NCI-H187 (cell line): ENCODE results near the gene EVA1B.

ENCODE experiments used
- DNase-seq, 2 experiments: peaks; one replicate each; lab custom pipeline; 2025; lab: John Stamatoyannopoulos, UW

The EVA1B gene

DNA sequence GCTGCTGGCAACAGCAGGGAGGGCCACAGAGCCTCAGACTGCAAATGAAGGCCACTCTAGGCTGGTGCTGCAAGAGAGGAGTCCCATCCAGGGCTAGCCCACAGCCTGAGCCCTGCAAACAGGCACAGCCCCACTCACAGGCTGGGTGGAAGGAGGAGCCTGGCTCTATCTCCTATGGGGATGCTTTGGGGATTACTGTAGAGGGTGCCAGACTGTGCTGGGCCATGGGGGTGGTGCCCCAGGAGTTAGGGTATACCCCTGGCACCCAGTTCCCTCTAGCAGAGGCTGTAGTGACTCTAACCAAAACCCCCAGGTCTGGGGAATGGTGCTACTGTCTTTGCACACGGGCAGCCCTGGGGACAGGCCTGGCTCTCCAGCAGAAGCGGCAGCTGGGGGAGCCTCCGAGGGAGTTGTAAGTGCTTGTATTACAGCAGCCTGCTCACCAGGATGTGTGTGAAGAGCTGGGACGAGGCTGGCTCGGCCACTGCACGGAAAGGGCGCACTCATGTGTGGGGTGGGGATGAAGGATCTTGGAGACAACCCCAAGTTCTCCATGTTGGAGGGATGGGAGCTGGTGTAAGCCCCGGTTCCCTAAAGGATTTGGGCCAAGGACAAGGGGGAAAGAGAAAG lies 23.4 kb upstream of the EVA1B start:
- DNase-seq = no peak

DNA sequence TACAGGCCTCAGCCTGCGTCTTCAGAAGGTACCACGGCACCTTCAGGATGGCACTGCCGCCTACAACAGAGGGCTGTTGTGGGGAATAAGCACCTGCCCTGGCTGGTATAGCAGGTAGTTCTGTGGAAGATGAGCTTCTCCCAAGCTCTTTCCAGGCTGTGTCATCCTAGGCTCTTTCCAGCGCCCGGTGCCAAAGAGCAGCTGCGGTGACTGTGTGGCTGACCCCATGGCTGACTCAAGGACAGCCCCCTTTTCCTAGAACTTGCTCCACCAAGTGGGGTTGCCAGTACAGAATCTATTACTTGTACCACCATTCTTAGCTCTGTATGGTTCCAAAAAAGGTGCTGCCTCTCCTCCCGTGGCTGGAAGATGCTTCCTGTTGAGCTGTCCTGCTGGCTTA lies 21.9 kb upstream of the EVA1B start:
- DNase-seq = no peak

DNA sequence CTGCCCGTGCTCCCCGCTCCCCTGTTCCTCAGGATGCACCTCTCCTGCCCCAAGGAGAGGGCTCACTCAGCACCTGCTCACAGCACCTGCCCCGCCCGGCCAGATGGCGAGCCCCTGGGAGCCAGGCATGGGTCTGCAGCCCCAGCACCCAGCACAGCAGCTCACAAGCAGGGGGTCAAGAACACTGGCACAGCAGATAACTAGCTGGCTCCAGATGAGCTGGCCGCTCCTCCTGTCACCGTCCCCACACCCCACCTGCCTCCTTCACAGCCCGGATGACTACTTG lies 20.9 kb upstream of the EVA1B start:
- no peak for DNase-seq

GRCh38 chr1:36343651-36344394 lies 20.4 kb upstream of the EVA1B start:
- no peak for DNase-seq

DNA sequence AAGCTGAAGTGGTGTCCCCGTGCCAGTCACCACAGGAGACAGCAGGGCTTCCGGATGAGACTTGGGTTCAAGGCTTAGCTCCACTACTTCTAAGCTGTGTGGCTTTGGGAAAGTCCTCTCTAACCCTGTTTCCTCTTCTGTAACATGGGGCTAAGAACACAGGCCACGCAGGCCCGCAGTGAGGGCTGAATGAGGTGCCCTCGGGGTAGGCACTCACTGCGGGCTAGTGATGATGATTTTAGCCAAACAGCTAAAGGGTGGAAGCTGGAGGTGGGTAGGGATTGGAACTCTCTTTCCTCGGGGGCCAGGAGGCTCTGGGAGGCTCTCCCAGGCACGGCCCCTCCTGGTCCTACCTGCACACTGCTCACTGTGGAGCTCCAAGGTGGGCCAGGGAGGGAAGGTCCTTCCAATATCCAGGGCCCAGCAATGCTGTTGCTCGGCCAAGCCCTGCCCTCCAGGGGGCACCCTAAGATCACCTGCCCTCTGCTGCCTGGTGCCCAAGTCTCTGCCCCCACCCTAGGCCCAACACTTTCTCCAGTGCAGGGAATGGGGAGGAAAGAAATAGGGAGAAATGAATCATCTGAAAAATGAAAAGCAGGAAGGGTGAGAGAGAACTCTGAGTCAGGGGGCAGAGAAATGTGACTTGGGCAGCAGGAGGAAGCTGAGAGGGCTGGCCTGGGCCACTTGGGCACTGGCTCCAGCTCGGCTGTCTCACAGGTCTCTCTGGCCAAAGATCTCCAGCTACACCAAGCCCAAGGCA lies 19.2 kb upstream of the EVA1B start:
- DNase-seq = no peak

GRCh38 chr1:36341626-36342320 lies 18.3 kb upstream of the EVA1B start:
- DNase-seq = no peak

GRCh38 chr1:36339615-36340014 lies 16.2 kb upstream of the EVA1B start:
- DNase-seq = no peak

GRCh38 chr1:36339215-36339614 lies 15.8 kb upstream of the EVA1B start:
- no peak for DNase-seq

GRCh38 chr1:36337830-36338229 lies 14.4 kb upstream of the EVA1B start:
- no peak for DNase-seq

- DNase-seq = no peak
Measured at GRCh38 chr1:36330940-36331339, 7.5 kb upstream of the EVA1B start.

DNA sequence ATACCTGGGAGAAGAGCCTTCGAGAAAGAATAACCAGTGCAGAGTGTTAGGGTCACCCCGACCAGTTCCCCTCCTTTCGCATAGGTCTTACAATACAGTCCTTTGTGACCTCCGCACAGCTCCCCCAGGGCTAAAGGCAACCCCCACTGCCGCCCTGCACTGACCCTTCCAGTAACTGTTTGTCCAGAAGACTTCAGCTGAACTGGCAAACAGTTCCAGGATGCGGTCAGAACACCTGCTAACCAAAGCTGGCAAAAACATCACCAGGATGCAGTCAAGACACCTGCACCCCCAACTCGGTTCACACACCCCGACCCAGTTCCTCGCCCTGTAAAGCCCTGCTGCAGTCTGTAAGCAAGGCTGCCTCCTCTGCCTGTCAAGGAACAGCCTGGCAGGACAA lies 6.4 kb upstream of the EVA1B start:
- no peak for DNase-seq

- DNase-seq = no peak
Measured at GRCh38 chr1:36328713-36329112, 5.3 kb upstream of the EVA1B start.

DNA sequence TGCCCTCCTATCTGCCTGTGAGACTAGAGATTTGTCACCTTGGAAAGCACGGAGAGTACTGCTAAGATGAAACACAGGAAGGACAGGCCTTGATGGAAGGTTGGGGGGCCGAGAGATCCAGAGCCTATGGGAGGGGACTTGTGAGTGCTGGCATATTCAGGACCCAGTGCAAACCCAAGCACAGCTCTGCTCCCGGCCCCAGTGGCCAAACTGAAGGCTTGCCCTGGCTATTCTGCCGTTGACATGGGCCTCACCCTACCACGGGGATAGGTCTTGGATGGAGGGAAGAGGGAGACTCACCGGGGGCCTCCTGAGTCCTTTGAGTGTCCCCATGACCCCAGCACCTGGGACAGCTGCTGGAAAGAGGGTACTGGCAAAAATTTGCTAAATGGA lies 4.6 kb upstream of the EVA1B start:
- DNase-seq = no peak

GRCh38 chr1:36327421-36328087 lies 4.1 kb upstream of the EVA1B start:
- no peak for DNase-seq

DNA sequence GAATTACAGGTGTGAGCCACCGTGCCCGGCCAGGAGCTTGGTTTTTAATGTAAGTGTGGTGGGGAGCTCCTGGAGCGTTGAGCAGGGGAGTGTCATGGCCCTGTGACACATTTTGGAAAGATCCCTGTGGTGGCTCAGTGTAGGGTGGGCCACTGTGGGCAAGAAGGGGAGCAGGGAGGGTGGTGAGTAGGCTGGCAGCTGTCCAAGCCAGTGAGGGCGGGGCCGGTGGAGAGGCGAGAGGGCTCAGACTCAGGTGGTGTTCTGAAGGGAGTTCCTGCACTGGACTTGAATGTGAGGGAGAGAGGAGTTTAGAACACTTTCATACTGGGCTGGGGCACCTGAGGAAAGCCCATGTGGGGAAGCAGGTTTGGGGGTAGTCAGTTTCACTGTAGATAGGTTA lies 3.1 kb upstream of the EVA1B start:
- DNase-seq = no peak

DNA sequence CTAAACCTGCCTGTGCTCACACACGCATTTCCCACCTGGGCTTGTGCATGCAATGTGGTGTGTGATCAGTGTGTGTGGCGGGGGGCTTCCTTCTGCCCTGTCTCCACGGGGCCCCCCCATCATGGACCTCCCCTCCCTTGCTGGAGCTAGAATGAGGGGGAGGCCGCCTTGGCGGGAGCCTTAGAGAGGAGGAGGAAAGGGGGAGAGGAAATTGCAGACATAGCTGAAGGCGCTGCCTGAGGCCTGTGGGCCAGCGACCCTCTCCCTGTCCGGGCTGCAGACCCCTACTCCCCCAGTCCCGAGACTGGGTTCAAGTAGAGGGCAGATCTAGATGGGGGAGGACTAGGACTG lies 883 bp upstream of the EVA1B start:
- DNase-seq = no peak

GRCh38 chr1:36322786-36323635 lies 434 bp downstream of the EVA1B start:
- no peak for DNase-seq

DNA sequence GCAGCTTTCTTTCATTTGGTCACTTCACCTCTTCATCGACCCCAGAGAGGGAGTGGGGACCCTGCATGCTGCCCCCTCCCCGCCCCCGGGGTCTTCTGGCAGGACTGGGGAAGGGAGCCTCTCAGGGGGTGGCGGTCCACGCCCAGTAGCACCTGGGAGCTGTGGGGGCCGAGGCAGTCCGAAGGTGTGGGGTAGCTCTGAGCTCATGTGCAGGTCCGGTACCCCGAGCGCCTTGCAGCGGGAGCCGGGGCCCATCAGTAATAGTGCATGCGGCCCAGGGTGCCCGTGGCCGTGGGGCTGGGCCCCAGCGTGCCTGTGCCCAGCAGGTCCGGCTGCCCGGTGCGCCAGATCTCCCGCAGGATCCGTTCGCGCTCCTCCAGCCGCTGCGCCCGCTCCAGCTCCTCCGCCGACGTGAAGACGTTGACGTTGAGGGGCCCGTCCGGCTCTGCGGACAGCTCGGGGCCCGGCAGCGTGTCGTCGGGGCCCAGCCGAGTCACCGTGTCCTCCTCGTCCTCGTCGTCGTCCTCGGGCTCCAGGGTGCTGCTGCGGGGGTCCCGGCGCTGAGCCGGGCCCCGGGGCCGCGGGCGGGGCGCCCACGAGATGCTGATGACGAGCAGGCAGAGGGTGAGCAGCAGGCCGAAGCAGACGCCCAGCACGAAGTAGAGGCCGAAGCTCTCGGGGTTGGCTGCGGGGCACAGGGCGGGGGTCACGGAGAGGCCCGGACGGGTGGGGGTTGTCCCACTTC lies 1.2 kb downstream of the EVA1B start:
- DNase-seq = no peak

DNA sequence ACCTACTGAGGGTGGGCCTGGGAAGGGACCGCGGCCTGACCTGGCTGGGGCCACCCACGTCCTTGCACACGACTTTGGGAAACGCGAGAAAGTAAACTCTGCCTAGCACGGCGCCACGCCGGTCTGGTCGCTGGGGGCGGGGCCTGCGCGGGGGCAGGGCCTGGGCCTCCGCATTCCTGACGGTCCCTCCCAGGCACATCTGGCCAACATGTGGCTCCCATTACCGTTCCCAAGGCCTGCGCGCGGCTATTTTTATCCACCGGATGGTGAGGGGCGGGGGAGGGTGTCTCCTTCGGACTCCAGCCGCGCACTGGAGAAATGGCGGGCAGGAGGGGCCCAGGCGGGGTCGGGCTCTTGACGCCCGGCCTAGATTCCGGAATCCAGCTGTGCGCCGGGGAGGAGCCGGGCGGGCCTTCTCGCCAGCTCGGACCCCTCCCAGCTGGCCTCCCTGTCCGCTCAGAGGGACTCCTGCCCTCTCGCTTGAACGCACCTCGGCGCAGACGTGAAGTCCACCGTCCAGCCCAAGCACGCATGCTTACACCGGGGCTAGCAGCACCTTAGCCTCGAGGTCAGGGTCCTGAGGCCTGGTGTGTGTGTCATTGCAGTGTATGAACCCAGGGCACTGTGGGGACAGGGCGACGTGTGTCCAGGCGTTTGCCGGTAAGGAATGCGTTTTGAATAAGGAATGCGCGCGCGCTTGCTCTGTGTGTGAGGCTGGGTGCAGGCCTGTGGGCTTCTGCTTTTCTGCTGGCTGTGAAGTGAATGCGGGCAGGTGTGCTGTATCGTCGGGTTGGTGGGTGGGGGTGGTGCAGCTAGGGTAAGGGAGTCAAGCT lies 2.1 kb downstream of the EVA1B start:
- DNase-seq = no peak

GRCh38 chr1:36320767-36321118 lies 2.7 kb downstream of the EVA1B start:
- no peak for DNase-seq
